Activated T-helper 1 cell treated with anti-CD3 and anti-CD28 coated beads, Interleukin-12 subunit alpha, Interleukin-12 subunit beta, Interleukin-2, Interleukin-4 antibody, amounts not matched to agents 30 ng/mL and 10 ng/mL and 1 ng/mL, durations not matched to agents 14 hours and 24 hours and 36 hours (primary cell): Measurements from ENCODE around the gene LRP4. TPM values are rescaled to one million over a fixed set of nuclear protein-coding genes. Genes with fewer than 3 reads are reported as not detected.

ENCODE experiments used
- DNase-seq: peaks from one replicate; pipeline ENCODE4 v3.0.0; 2021; ENCODE audit warnings: low spot score
- H3K27ac Mint-ChIP-seq: one replicate; pipeline ENCODE4 v1.8.0; 2021; ENCODE audit warnings: mild to moderate bottlenecking, mixed read lengths
- H3K27me3 Mint-ChIP-seq: one replicate; pipeline ENCODE4 v1.8.0; 2022; ENCODE audit warnings: mild to moderate bottlenecking, moderate library complexity, mixed read lengths; ENCODE audit not compliant: insufficient read depth
- H3K36me3 Mint-ChIP-seq: one replicate; pipeline ENCODE4 v1.8.0; 2021; ENCODE audit warnings: low read depth, mixed read lengths
- H3K4me1 Mint-ChIP-seq: one replicate; pipeline ENCODE4 v1.8.0; 2021; ENCODE audit warnings: low read depth, mixed read lengths
- H3K4me3 Mint-ChIP-seq: one replicate; pipeline ENCODE4 v1.8.0; 2021; ENCODE audit warnings: mild to moderate bottlenecking, moderate library complexity, mixed read lengths
- H3K9me3 Mint-ChIP-seq: one replicate; pipeline ENCODE4 v1.8.0; 2021; ENCODE audit warnings: mixed read lengths
- intact Hi-C: fragments of 100-400 bp; cut with micrococcal nuclease; formaldehyde crosslinking; loops from one replicate; pipeline ENCODE4 v1.15.1; 2024
- total RNA-seq: library from RNA; stranded (reverse); gene quantifications from 2 replicates; pipeline ENCODE4 v1.2.3, GENCODE V29; 2022

LRP4 gene
- total RNA-seq, 1 donor from 2014 or later, result 0.08 TPM

GRCh38 chr11:46808799-46809431, 109.4 kb downstream of the LRP4 start:
- intact Hi-C loops, result loop anchor here (5.0 kb wide), 1 partner anchor 47 kb away; no protein-coding TSS in a partner anchor
- no peak overlapping the region for H3K4me3 Mint-ChIP-seq
- no peak for DNase-seq
- H3K4me1 Mint-ChIP-seq, result peaks cover 25% of the 10 kb centered on the region
- no peaks in the 10 kb centered on the region for H3K27me3 Mint-ChIP-seq
- H3K27ac Mint-ChIP-seq, result peak overlapping the region; percentile 34
- peaks cover 31% of the 10 kb centered on the region for H3K36me3 Mint-ChIP-seq
- H3K9me3 Mint-ChIP-seq, result no peaks in the 10 kb centered on the region

Other genes starting within 250 kb of the LRP4 start
- gene ARHGAP1, start 217.9 kb downstream of the LRP4 start, total RNA-seq, result 69.8 and 71.7 TPM in 2 replicates
- 12.9 and 13.9 TPM in 2 replicates for gene ZNF408, start 217.5 kb downstream of the LRP4 start, total RNA-seq
- not detected in 2 replicates for gene F2, start 199.3 kb downstream of the LRP4 start, total RNA-seq
- 121 TPM in 2 replicates for gene CKAP5, start 72.3 kb downstream of the LRP4 start, total RNA-seq
- 15.1 and 16.7 TPM in 2 replicates for gene CSTPP1, start 18.2 kb upstream of the LRP4 start, total RNA-seq